HG03108 (cell line): ENCODE data around the gene TLL2.

Experiments used
- ATAC-seq: cut with Tn5 transposase; IDR thresholded peaks from one replicate; pipeline ENCODE4 v1.9.1; 2021; ENCODE audit warnings: moderate library complexity; ENCODE audit not compliant: unreplicated experiment

The TLL2 gene

DNA sequence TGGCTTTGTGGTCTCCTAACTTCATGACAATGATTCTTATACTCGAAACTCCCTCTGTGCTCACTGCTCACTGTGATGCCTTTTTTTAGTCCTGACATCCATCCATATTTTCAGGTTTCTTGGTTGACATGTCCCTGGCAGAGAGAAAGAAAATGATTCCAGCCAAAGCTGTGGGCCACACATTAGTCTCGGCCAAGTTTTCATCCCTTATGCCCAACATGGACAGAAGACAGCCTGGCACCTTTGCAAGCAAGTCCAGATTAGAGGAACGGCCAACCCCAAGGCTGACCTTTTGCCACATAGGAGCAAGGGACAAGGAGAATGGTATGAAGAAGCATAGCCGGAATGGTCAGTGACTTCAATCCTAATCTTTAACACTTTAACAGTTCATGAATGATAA, 146.3 kb downstream of the TLL2 start:
- no peak for ATAC-seq

DNA sequence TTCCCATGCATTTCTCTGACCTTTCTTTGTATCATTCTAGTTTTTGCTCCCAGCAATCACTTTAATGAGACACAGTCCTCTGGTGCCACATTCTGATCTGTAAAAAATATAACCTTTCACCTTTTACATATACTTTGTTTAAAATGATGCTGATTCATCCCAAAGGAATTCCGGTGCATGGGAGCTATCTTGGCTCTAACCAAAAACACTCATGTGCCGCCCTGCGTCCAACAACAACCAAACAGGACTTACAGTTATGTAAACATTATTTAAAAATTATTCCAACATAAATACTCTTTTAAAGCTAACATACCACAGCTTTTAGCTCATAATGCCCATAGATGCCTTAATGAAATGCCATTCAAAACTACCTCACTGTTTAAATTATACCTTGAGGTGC, 147.2 kb downstream of the TLL2 start:
- ATAC-seq = no peak

DNA sequence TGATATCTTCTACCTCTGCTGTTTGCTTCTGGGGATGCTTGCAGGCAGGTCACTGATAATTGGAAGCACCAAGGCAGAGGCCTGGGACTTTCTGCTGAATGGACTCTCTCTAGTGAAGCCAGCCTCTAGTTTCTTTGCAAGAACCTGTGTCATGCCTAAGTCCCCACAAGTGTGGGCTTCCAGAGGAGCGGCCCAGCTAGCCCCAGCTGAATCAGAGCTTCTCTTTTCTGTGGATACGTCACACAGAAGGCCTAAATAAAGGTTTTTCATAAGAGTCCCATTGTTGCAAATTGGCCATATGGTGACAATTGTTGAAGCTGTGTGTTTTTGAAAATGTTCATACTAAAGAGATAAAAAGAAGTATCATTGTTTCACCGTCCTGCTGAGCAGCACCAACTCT, 148.2 kb downstream of the TLL2 start:
- ATAC-seq = no peak

DNA sequence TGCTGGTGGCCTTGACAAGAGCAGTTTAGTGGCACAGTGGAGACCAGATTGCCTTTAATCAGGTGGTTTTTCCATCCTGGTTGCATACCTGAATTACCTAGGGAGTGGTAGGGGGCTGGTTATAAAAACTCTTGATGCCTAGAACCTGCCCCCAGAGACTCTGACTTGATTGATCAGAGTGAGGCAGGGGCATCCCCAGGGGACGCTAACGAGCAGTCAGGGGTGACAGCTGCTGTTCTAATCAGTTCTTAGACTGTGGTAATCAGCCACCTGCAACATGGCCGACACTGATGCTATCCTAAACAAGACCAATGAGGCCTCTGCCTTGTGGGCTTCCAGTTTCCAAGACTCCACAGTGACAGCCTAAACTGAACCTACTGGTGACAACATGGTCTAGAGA, 153.0 kb downstream of the TLL2 start:
- ATAC-seq = no peak

DNA sequence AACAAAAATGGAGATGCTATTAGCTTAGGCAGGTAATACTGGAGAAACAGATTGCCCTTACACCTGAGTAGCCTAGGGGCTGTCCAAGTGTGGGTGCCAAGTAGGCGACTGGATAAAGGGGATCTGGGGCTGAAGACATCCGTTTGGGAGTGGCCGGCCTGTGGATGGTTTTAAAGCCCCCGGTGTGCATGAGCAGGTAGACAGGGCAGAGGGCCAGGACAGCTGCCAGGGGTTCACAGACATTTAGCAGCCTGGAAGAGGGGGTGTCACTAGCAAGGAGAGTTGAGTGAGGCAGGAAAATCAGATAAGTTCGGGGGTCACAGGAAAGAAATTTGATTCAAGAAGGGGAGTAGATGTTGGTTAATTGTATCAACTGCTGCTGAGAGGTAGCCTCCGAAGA, 153.4 kb downstream of the TLL2 start:
- ATAC-seq = no peak

DNA sequence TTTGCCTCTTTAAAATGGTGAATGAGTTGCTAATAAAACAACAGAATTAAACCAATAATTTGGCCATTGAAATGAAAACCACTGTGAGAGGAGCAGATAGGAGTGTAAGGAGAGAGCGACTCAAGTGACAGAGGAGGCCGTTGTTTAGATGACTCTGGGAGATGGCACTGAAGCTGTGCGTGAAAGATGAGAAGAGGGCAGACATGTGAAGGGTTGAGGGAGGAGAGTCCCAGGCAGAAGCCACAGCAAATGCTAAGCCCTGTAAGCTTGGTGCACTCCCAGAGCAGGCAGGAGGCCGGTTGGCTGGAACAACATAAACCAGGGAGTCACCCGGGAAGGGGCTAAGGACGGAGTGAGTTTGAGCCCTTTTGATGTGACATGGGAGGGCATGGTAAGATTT, 154.1 kb downstream of the TLL2 start:
- no peak for ATAC-seq

DNA sequence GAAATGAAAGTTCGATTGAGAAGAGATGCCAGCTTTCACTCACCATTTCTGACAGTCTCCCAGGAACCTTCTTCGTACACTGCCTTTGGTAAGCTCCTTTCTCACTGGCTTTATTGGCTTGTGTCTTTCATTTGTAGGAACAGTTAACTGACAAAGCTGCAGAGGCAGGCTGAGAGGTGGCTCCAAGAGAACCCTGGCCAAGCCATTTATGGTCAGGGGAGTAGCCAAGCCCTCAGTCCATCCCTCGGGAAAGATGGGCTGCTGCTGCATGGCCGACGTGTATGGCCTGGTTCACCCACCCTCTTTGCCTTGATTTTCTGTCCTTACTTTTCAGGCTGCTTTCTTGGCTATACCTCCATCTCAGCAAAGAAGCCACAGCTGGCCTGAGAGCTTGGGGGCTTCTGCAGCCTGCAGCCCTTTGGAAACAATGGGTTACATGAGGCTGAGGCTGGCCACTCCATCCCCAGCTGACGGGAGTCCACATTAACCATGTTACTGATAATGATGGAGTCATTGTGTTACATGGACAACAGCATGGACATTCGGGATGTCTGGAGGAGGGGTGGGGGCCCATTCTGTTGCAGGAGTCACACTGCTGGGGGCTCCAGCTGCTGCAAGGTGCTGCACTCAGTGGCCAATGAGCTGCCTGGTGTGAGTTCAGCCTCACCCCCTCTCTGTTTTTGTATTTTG, 154.7 kb downstream of the TLL2 start, which contains the start of gene OPALIN:
TSS of gene OPALIN (minus strand) at position 152 of the 690 bp plus-strand sequence. CDS start at position 46, 106 bp downstream.
- ATAC-seq = no peak

DNA sequence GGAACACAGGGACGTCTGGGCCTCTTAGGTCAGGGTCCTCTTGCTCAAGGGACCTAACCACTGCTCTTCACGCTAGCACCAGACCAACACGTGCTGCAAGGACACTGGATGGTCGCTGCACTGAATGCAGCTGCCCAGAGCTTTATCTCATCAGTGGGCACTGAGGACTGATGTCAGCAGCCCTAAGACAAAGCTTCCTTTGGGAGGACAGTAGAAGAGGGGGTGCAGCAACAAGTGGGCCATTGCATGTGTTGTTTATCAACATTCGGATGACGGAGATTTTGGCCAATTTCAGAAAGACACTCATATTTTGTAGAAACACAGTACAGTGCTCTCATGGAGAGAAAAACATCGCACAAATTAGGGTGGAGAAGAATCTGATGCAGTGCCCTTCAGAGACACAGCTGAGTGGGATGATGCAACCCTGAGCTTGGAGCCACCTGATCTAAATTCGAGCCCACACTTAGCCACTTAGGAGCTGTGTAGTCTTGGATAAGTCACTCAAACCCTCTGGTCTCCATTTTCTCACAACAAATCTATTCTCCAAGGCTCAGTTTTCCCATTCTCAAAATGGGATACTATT, 156.6 kb downstream of the TLL2 start:
- ATAC-seq = no peak

DNA sequence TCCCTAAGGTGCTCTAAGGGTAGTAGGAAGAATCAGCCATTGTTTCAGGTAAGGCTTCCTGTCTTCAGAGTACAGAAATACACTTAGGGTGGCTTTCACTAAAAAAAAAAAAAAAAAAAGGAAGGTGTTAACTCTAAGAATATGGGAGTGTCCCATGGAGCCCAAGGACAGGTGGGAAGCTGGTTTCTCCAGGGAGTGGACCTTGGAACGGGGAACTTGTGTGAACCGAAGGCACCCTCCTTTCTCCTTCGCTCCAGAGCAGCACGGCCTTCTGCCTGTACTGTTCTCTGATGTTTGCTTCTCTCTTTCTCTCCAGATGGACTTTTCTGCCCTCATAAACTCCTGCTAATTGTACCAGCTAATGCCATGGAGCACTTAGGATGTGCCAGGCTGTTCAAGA, 161.1 kb downstream of the TLL2 start:
- no peak for ATAC-seq

DNA sequence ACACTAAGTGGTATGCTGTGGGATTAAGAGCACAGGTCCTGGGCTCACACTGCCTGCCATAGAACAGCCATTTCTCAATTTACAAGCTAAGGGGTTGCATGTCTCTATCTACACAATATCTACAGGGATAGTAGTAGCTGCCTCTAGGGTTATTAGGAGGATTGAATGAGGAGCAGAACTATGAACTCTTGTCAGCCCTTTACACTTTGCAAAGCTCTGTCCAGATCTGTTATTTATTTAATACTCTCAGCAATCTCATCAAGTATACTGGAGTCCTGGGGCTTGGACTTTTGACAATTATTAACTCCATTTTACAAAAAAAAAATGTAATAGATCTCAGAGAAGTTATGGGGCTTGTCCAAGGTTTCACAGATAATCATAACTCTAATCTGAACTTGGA, 161.7 kb downstream of the TLL2 start:
- no peak for ATAC-seq

DNA sequence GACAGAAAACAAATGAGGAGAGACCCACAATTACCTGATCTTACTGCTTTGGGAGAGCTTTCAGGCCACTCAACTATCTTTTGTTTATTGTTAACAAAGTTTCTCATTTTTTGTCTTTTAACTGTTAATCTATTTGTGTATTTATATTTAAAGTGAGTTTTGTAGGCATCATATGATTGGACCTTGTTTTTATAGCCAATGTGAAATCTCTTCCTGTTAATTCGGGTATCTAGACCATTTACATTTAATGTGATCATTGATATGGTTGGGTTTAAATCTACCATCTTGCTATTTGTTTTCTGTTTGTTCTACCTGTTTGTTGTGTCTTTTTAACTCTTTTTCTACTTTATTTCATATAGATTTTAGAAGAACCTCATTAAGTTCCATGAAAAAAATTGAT, 167.4 kb downstream of the TLL2 start:
- ATAC-seq = no peak

DNA sequence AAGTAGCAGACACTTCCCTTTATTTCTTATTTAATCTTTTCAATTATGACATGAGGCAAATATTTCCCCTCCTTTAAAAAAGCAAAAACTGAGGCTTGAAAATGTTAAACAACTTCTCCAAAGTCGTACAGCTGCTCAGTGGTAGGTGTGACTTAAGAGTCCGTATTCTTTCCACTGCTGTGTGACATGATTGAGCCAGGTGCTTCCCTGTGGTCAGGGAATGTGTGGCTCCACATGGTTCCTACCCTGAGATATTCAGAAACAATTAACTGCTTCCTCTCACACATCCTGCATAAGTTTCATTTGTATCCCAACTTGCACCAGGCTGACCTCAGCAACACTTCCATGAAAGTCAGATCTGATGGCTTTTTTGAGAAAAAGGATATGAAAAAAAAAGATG, 168.5 kb downstream of the TLL2 start:
- ATAC-seq = no peak

DNA sequence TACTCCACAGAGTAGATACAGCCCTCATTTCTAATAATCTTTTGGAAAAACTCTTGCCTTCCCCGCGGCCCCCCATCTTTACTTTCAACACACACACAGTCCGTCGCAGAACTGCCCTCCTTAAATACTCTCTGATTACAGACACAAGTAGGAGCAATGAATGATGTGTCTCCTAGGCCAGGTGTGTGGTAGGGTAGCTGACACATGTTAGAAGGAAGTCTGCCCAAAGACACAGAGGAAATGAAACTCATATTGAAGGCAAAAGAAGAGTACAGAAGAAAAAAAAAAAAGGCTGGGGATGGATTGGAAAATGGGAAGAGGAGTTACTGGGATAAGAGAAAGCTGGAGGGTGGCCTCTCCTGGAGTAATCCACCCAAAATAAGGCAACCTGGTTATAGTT, 169.5 kb downstream of the TLL2 start:
- no peak for ATAC-seq

DNA sequence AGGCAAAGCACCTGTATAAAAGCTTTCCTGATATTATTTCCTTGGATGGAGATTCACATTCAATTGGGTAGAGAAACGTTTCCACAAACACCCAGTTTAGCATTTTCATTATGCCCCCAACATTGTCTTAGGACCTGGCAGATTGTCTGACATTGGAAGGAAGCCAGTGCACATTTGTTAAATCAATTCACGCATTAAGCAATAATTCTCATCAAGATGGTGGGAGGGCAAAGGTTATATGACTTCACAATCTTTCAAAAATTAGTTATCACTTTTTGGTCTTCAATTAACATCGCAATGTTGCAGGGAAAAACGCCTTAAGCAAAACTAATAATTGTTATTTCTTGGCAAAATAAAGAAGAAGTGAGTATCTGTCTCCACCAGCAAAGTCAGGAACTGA, 171.3 kb downstream of the TLL2 start:
- no peak for ATAC-seq

DNA sequence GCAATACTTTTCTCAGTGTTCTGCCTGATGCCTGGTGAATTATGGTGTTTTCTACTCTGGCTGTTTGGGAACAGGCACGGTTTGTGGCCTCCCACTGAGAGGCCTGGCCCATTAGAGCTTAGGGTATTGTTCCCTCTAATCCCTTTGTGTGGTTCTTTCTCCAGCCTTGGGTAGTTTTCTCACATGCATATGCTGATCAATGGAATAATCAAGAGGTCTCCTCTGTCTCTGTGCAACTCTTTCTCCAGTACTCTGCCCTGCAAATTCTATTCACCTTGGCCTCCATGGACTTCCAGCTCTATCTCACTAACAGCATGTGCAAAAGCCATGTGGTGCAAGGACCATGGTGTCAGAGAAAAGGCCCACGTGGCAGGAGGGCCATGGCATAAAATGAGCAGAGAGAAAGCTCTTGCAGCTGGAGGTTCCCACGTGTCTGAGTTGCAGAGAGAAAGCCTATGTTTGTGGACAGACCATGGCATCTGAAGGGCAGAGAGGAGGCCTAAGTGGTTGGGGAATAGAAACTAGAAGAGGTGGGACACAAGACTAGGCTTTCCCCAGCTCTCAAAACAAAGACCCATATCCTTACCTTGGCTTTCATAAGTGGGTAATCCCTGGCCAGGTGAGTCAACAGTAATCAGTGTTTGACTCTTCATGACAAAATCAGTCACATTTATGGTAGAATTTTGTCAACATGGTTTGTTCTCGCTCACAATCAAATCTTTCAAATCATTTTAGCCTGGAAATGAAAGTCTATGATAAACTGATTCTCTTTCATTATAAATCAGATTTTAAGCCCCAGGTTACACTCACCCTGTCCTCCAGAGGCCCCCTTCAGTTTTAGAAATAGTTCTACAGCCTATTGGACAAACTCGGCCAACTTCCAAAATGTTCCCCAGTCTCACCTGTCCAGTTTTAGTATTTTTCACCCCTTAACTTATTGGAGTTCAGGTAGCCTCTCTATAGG, 172.2 kb downstream of the TLL2 start:
- ATAC-seq = no peak

DNA sequence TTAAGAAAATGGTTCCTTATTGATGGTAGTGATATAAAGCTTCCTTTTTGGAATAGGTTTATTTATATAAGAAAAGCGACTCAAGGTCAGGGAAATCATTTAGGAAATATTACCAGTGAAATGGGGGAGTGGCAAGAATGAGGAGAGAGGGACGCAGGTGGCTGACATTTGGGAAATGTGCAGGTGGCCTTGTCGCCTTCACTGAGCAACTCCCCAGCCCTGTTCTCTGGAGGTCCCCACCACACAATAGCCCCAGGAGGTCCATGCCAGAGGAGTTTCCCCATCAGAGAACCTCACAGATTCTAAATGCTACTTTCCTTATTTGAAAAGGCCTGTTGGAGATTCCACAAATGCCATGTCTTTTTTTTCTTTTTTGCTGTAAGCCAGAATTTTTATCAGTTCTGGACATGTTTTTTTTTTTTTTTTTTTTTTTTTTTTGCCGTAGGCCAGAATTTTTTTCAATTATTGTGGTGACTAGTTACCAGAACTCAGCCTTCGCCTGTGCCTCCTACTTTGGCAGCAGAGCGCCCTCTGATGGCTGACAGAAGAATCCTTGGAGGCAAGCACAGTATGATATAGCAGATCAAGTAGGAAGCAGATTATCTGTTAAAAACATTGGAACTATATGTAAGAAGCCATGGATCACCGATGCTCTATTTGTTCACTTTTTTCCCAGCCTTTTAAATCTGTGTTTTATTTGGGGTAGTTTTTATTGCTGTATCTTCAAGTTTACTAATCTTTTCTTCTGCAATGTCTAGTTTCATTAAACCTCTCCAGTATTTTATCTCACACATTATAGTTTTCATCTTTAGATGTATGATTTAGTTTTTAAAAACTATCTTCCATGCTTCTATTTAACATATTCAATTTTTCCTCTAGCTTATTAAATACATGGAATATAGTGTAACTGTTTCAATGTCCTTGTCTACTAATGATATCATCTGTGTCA, 173.5 kb downstream of the TLL2 start:
- ATAC-seq = no peak

DNA sequence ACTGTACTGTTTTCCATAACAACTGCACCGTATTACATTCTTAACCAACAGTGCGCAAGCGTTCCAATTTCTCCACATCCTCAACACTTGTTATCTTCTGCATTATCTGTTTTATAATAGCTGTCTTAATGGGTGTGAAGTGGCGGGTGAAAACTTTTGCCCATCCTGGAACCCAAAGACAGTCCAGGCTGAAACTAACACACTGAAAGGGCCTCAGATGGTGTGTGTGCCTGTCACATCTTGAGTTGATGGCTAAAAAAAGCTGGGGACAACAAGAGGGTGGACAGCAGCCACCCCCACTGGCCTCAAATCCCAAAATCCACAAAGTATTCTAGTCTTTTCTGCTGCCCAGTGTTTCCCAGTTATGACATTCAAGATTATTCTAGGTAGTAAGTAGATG, 174.3 kb downstream of the TLL2 start:
- ATAC-seq = no peak

DNA sequence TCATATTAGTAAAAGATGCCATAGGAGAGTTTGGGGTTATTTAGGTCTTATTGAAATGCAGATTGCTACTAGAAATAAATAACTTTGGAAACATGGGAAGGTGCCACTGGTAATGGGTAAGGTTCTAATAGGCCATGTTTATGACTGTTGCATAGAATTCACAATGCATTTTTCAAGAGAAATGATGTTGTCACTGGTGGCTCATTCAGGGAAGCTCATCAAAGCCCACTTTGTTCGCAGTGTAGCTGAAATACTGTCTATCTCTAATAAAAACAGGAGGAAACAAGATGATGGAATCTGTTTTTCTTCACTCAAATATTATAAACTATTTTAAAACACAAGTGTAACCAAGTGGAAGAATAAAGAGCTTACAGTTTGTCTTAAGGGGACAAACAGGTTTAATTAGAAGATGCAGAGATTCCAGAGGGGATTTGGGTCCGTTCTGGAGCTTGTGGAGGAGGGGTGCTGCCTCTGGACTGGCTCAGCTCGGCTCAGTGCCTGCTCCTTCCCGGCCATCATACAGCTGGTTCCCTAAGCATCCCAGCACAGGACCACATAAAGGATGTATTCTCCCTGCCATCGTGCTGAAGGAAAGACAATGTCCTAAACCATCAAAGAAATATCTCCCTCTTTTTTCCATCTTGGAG, 175.3 kb downstream of the TLL2 start:
- no peak for ATAC-seq

DNA sequence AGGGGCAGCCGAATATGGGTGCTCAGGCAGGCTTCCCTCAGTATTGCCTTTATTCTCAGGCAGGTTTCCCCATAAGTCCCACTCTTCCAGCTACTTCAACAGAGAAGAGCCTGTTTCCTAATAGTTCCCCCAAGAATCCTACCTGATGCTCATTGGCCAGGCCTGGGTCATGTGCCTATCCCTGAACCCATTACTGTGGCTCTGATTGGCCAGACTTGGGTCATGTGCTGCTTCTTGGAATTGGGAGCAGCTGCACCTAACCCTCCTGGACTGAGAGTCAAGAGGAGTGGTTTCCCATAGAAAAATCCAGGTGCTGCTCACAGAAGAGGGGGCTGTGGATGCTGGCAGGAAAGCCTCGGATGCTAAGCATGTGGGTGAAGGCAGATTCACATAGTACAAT, 176.6 kb downstream of the TLL2 start:
- no peak for ATAC-seq
